SKM-1 (cell line): ENCODE measurements around the gene CIROP.

Source experiments
- DNase-seq: peaks from one replicate; lab custom pipeline; 2025; ENCODE audit not compliant: unreplicated experiment; lab: John Stamatoyannopoulos, UW

Gene CIROP

DNA sequence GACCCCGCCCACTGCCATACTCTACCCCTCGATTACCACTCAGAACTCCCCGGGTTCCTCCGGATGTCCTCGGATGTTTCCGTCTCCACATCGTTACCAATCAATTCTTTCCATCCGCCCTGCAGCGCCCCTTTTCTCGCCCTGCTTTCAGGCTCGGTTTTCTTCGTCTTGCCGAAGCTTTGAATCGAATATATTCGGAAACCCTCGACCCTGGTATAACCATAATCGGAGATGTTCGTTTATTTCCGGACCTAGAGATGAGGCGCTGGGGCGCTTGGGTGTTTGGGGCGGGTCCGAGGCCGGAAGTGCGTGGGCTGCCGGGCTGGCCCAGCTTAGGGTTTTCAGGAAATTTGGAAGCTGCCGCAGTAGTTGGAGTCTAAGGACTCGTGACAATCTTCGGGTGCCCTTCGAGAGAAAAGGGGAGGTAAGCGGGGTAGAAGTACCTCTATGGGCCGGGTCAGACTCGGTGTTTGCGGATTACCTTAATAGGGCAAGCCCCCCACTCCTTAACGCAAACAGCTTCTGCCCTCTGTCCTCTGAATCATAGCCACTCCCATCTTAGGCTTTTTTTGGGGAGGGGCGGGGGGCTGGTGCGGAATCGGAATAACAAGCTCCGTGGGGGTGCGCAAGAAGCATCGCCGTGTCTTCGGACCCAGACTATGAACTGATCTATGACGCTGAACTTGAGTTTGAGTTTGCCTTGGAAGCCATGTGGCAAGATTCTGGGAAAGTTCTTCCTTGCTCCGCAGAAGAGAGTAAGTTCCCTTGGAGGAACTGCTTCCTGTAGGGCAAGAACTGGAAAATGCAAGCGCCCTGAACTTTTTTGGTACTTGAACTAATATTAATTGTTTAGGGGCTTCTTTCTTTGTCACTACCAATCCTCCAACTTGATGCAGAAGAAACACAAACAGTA, 9.3 kb downstream of the CIROP start, which contains the start of gene C14orf119:
TSS of gene C14orf119 (plus strand) at position 310 of the 913 bp plus-strand sequence. CDS start 2,154 bp downstream, outside the sequence.
- DNase-seq = no peak

GRCh38 chr14:23094666-23095195, 10.1 kb downstream of the CIROP start, which contains the start of gene ACIN1:
TSS of gene ACIN1 (minus strand) at chr14:23095136. CDS start at chr14:23095112, 24 bp downstream.
- no peak for DNase-seq

DNA sequence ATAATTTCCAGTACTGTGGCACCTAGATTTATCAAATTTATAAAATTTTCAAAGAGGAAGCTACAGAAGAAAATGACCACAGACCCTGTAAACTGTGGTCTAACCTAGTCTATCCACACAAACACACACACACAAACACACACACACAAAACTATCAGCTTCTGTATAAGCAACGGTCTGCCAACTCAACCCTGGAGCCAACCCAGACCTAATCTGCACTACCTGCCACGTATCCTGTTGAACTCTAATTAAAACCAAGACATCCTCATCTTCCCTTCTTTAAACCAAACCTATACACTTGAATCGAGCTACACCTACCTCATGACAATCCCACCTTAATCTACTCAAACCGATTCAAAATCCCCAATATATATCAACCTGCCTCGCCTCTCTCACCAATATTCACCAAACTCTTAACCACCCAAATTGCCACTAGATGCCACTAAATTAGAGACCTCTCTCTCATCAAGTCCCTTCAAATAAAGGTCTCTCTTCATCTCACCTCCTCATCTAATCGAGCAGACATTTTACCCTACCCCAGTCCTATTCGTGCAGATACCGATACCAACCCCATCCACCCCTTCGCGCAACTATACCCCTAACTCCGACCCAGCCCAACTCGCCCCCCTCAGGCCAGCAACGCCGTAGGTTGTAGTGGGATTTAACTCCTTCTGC, 10.7 kb downstream of the CIROP start:
- no peak for DNase-seq

- no peak for DNase-seq
Measured at GRCh38 chr14:23093526-23093925, 11.3 kb downstream of the CIROP start.

- DNase-seq = no peak
Measured at GRCh38 chr14:23093104-23093503, 11.7 kb downstream of the CIROP start.

DNA sequence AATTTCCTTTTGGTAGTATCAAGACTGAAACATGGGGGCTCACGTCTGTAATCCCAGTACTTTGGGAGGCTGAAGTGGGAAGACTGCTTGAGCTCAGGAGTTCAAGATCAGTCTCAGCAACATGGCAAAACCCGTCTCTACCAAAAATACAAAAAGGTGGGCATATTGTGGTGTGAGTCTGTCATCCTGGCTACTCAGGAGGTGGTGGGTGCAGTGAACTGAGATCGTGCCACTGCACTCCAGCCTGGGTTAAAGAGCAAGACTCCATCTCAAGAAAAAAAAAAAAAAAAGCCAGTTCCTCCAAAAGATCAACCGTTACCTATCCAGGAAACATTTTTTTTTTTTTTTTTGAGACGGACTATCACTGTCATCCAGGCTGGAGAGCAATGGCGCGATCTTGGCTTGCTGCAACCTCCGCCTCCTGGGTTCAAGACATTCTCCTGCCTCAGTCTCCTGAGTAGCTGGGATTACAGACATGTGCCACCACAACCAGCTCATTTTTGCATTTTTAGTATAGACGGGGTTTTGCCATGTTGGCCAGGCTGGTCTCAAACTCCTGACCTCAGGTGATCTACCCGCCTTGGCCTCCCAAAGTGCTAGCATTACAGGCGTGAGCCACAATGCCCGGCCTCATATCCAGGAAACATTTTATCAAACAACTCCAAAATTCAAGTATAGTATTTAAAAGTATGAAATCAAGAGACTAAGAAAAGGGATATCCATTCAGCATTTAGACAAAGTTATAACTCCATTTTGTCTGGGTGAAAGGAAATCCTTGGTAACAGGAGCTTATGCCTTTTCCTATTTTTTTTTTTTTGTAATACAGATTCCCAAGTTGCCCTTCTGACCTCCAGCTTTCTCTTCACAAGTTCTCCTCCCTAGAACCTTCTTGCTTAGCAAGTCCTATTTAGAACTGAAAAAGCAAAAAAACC, 13.2 kb downstream of the CIROP start:
- no peak for DNase-seq

DNA sequence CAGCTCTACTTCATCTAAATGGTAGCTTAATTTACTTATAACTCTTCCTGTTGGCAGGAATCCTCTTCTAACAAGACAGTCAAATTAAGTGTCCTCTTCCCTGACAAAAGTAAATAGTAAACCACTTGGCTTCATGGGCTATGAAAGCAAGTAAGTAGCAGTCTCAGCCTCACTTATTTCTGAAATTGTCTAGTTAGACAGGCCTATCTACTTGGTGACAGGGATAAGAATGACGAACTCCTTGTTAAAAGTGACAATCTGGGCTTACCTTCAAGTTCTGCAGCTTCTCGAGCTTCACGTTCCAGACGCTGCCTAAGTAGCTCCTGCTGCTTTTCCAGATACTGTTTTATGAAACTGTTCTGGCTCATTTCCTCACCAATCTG, 14.5 kb downstream of the CIROP start:
- DNase-seq = no peak

DNA sequence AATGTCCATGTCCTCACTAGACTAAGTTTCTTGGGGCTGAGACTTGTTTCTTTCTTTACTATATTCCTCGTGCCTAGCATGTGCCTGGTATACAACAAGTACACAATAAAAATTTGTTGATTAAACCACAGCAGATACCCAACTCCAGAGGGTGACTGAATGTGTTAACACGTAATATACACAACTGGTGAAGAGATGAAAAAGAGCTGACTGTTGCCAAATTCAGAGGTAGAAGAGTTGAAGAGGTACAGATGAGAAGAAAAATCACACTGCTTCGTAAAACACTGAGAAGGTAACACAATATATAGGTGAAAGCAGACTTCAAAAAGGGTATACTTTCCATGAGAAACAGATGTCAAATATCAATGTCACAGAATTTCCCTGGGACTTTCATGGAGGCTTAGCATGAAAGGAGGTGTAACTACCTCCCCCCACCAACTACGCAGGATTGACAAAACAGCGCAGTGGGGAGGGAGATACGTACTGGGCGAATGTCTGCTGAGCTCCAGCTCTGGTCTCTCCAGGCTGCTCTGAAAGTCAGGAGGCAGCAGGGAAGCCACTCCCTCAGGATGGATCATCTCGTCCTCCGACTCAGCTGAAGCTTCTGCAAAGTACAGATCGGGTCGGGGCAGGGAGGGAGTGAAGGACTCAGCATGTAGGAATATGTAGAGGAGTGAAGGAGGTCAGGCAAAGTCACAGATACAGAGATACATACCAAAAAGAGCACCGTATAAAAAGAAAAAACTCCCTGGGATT, 15.1 kb downstream of the CIROP start:
- no peak for DNase-seq

GRCh38 chr14:23086565-23086964, 18.2 kb downstream of the CIROP start:
- DNase-seq = no peak

GRCh38 chr14:23085458-23085857, 19.3 kb downstream of the CIROP start:
- DNase-seq = no peak

DNA sequence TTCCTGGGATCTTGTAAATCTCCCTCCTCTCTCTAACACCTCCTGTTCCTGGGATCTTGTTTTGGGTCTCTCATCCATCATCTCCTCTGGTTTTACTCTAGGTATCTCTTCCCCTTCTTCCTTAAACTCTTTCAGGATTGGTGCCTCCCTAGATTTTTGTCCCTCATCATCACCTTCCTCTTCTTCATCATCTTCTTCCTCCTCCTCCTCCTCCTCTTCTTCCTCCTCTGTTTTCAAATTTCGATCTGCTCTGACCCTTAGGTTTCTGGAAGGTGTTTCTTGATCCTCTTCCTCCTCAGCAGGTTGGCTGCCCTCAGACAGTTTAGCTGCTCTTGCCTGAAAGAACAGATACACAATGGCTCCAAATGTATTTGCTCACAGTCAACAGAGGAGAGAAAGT, 24.3 kb downstream of the CIROP start:
- DNase-seq = no peak

- no peak for DNase-seq
Measured at GRCh38 chr14:23079716-23080115, 25.1 kb downstream of the CIROP start.

DNA sequence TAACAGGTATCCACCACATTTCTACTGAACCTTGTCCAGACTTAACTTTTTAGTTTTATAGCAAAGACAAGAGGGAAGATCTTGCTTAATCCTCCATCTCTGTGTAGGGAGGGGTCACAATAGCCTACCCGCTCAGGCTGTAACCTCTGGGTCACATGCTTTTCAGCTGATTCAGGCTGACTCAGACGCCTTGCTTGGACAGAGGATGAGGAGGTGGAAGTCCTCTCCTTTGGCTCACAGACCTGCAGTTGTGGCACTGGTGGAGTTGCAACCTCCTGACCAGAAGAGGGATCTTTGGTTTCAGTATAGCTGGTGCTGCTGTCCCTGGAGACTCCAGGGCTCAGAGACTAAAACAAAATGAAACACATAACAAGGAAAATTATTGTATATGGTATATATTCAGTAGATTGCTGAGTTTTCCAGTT, 26.1 kb downstream of the CIROP start:
- DNase-seq = no peak

- DNase-seq = no peak
Measured at GRCh38 chr14:23077962-23078361, 26.8 kb downstream of the CIROP start.

GRCh38 chr14:23076785-23077408, 27.9 kb downstream of the CIROP start:
- no peak for DNase-seq

- DNase-seq = no peak
Measured at GRCh38 chr14:23074906-23075305, 29.9 kb downstream of the CIROP start.

GRCh38 chr14:23071921-23072539, 32.8 kb downstream of the CIROP start:
- DNase-seq = no peak

GRCh38 chr14:23071244-23071920, 33.4 kb downstream of the CIROP start:
- DNase-seq = no peak
